GM19328 (cell line): Measurements from ENCODE around the gene EPHB4.
"Not testable (repeated sequence)": the region's sequence is repeated elsewhere in the genome, so short reads cannot be mapped to it uniquely, and the experiment has no call there.

Source experiments
- ATAC-seq: cut with Tn5 transposase; IDR thresholded peaks from one replicate; pipeline ENCODE4 v1.9.1; 2021; ENCODE audit warnings: mild to moderate bottlenecking, moderate library complexity; ENCODE audit not compliant: unreplicated experiment

The EPHB4 gene

GRCh38 chr7:100823140-100823525, 4.2 kb downstream of the EPHB4 start:
- no peak for ATAC-seq

GRCh38 chr7:100822236-100823139, 4.8 kb downstream of the EPHB4 start:
- no peak for ATAC-seq

- ATAC-seq, result no peak
Measured at GRCh38 chr7:100819586-100819985, 7.7 kb downstream of the EPHB4 start.

- no peak for ATAC-seq
Measured at GRCh38 chr7:100818825-100819224, 8.5 kb downstream of the EPHB4 start.

- no peak for ATAC-seq
Measured at GRCh38 chr7:100818366-100818765, 9.0 kb downstream of the EPHB4 start.

GRCh38 chr7:100817097-100817496, 10.2 kb downstream of the EPHB4 start:
- ATAC-seq, result no peak

- ATAC-seq, result not testable (repeated sequence)
Measured at GRCh38 chr7:100816515-100816914, 10.8 kb downstream of the EPHB4 start.

GRCh38 chr7:100812729-100813128, 14.6 kb downstream of the EPHB4 start:
- no peak for ATAC-seq

- ATAC-seq, result no peak
Measured at GRCh38 chr7:100811480-100811879, 15.8 kb downstream of the EPHB4 start.

GRCh38 chr7:100808354-100808875, 18.9 kb downstream of the EPHB4 start:
- ATAC-seq, result no peak

GRCh38 chr7:100806883-100807282, 20.4 kb downstream of the EPHB4 start:
- not testable (repeated sequence) for ATAC-seq

GRCh38 chr7:100806276-100806675, 21.0 kb downstream of the EPHB4 start:
- no peak for ATAC-seq

- no peak for ATAC-seq
Measured at GRCh38 chr7:100804681-100805431, 22.5 kb downstream of the EPHB4 start.

GRCh38 chr7:100803398-100804161, 23.7 kb downstream of the EPHB4 start:
- ATAC-seq, result peak; percentile 90

- ATAC-seq, result no peak
Measured at GRCh38 chr7:100802951-100803350, 24.4 kb downstream of the EPHB4 start.

- no peak for ATAC-seq
Measured at GRCh38 chr7:100801833-100802568, 25.3 kb downstream of the EPHB4 start.

GRCh38 chr7:100799037-100799896, 28.1 kb downstream of the EPHB4 start:
- no peak for ATAC-seq

GRCh38 chr7:100794741-100795140, 32.6 kb downstream of the EPHB4 start:
- no peak for ATAC-seq
